ENCODE results near the gene RPH3AL. TPM values are rescaled to one million over a fixed set of nuclear protein-coding genes. Genes with fewer than 3 reads are reported as not detected.

Gene RPH3AL
- total RNA-seq, 3 donors from 2014 or later (not counting 1 experiment from before 2014, with no cell fraction given): 7.2 to 9.9 (median 7.9) TPM

GRCh38 chr17:194828-195602 lies 157.6 kb downstream of the RPH3AL start:
- no peak for DNase-seq
- intact Hi-C loops (cut with micrococcal nuclease): no loop called here
- Mint-ChIP-seq H3K9me3 (peaks cover 0 to 4% of the 10 kb centered on the region in 2 donors), H3K4me1 (no peaks in the 10 kb centered on the region), H3K4me3 (no peak overlapping the region), H3K27me3 (ENCODE audit: low read depth in 2 of 2) (peaks cover 0 to 7% of the 10 kb centered on the region in 2 donors), H3K27ac (no peak overlapping the region), H3K36me3 (no peaks in the 10 kb centered on the region)
- TF ChIP-seq CTCF (IDR thresholded peaks at IDR 0.05): no peak
- peaks cover 5% of the 10 kb centered on the region for H3K27me3 ChIP-seq (ENCODE audit: control insufficient read depth, insufficient read depth, low read length)
- H3K9me3 ChIP-seq (ENCODE audit: control insufficient read depth, insufficient read depth, low read length): no peaks in the 10 kb centered on the region
- no peak overlapping the region for H3K4me3 ChIP-seq (ENCODE audit: low read length)
- H3K36me3 ChIP-seq (ENCODE audit: control insufficient read depth, insufficient read depth, low read length): no peaks in the 10 kb centered on the region
- WGBS (ENCODE audit: insufficient coverage): 88% methylated on average over 16 of the region's 16 CpGs
- H3K27ac ChIP-seq (ENCODE audit: low read length): no peak overlapping the region
- H3K4me1 ChIP-seq (ENCODE audit: control insufficient read depth, insufficient read depth, low read length): no peaks in the 10 kb centered on the region
- no peak for ATAC-seq

- no peaks in the 10 kb centered on the region for H3K4me1 Mint-ChIP-seq
- H3K9me3 Mint-ChIP-seq: peaks cover 0 to 4% of the 10 kb centered on the region in 2 donors
- Histone ChIP-seq H3K4me1 (ENCODE audit: control insufficient read depth, insufficient read depth, low read length) (no peaks in the 10 kb centered on the region), H3K9me3 (ENCODE audit: control insufficient read depth, insufficient read depth, low read length) (no peaks in the 10 kb centered on the region), H3K27me3 (ENCODE audit: control insufficient read depth, insufficient read depth, low read length) (peaks cover 5% of the 10 kb centered on the region), H3K27ac (ENCODE audit: low read length) (no peak overlapping the region), H3K4me3 (ENCODE audit: low read length) (no peak overlapping the region), H3K36me3 (ENCODE audit: control insufficient read depth, insufficient read depth, low read length) (no peaks in the 10 kb centered on the region)
- peaks cover 0 to 4% of the 10 kb centered on the region in 2 donors for H3K27me3 Mint-ChIP-seq (ENCODE audit: low read depth in 2 of 2)
- WGBS (ENCODE audit: insufficient coverage): 77% methylated on average over 28 of the region's 31 CpGs
- H3K27ac Mint-ChIP-seq: no peak overlapping the region
- TF ChIP-seq CTCF (IDR thresholded peaks at IDR 0.05): no peak
- no peak for DNase-seq
- no peak overlapping the region for H3K4me3 Mint-ChIP-seq
- intact Hi-C loops (cut with micrococcal nuclease): no loop called here
- H3K36me3 Mint-ChIP-seq: no peaks in the 10 kb centered on the region
- ATAC-seq: no peak
Measured at GRCh38 chr17:193841-194806, 158.5 kb downstream of the RPH3AL start.

GRCh38 chr17:193426-193810 lies 159.2 kb downstream of the RPH3AL start:
- no peak overlapping the region for H3K4me3 Mint-ChIP-seq
- H3K4me3 ChIP-seq (ENCODE audit: low read length): no peak overlapping the region
- H3K27me3 Mint-ChIP-seq (ENCODE audit: low read depth in 2 of 2): no peaks in the 10 kb centered on the region
- no peaks in the 10 kb centered on the region for H3K4me1 ChIP-seq (ENCODE audit: control insufficient read depth, insufficient read depth, low read length)
- no peaks in the 10 kb centered on the region for H3K36me3 Mint-ChIP-seq
- H3K27me3 ChIP-seq (ENCODE audit: control insufficient read depth, insufficient read depth, low read length): peaks cover 5% of the 10 kb centered on the region
- DNase-seq: no peak
- peaks cover 0 to 4% of the 10 kb centered on the region in 2 donors for H3K9me3 Mint-ChIP-seq
- 93% methylated on average over 8 of the region's 8 CpGs for WGBS (ENCODE audit: insufficient coverage)
- H3K27ac ChIP-seq (ENCODE audit: low read length): no peak overlapping the region
- no peaks in the 10 kb centered on the region for H3K36me3 ChIP-seq (ENCODE audit: control insufficient read depth, insufficient read depth, low read length)
- no peak for ATAC-seq
- no peaks in the 10 kb centered on the region for H3K9me3 ChIP-seq (ENCODE audit: control insufficient read depth, insufficient read depth, low read length)
- H3K27ac Mint-ChIP-seq: no peak overlapping the region
- no peaks in the 10 kb centered on the region for H3K4me1 Mint-ChIP-seq
- TF ChIP-seq CTCF (IDR thresholded peaks at IDR 0.05): no peak
- intact Hi-C loops (cut with micrococcal nuclease): no loop called here

Measured in natural killer cell (primary cell).